NCI-H526 (cell line): Measurements from ENCODE around the gene VPS18.

Experiments used
- DNase-seq, 2 experiments: peaks; one replicate each; lab custom pipeline; 2025; lab: John Stamatoyannopoulos, UW

Gene VPS18

DNA sequence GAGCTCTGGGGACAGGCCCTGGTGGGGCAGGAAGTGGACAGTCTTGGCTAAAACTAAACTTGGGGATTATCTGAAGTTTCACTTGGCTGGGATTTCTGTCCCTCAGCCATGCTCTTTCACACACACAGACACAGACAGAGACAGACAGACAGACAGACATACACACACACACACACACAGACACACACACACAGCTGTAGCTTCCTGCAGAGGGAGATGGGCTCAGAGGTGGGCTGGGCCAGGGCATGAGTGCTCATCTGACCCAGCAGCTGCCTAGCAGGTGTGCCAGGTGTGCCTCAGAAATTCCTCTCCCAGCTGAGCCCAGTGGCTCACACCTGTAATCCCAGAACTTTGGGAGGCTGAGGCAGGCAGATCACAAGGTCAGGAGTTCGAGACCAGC, 23.5 kb upstream of the VPS18 start:
- no peak for DNase-seq

GRCh38 chr15:40871749-40872617, 22.3 kb upstream of the VPS18 start:
- peak; percentile 7 to 48 for DNase-seq

DNA sequence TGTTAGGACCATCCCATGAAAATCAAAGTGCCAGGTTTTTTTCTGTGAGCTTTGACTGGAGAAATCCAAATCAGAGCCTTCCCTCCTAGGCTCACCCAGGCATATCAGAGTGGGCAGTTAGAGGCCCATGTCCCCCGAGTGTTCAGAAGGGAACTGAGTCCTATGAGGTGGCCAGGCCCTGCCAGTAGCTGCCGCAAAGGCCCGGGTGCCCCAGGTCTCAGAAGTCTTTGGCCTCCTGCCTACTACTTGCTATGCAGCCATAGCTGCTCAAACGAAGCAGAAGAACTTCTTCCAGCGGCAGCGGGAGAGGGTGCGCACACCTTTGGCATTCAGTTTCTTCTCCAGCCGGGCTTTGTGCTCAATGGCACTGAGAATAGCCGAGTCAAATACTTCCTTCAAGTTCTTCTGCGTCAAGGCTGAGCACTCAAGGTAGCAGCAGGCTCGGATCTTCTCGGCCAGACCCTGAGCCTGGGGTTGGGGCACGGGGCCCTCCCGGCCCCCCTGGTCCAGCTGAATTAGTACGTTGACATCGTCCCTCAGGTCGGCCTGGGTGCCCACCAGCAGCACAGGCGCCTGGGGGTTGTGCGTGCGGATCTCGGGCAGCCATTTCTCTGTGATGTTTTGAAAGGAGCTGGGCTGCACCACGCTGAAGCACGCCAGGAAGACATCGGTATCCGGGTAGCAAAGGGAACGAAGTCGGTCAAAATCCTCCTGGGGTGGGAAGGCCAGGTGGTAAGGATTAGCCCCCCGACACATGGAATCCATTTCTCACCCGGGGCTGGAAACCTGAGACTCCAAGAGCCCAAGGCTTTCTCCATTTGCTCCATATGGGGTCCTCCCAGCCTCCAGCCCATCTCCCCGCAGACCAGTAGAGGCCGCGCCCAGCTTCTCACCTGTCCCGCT, 21.2 kb upstream of the VPS18 start:
- DNase-seq: no peak

- DNase-seq: peak; percentile 90 to 96
Observed at GRCh38 chr15:40873694-40874561, 20.3 kb upstream of the VPS18 start, which contains the start of gene RHOV. Gene RHOV, minus strand, starts transcription at chr15:40874234. Its CDS starts 95 bp downstream, at chr15:40874139.

DNA sequence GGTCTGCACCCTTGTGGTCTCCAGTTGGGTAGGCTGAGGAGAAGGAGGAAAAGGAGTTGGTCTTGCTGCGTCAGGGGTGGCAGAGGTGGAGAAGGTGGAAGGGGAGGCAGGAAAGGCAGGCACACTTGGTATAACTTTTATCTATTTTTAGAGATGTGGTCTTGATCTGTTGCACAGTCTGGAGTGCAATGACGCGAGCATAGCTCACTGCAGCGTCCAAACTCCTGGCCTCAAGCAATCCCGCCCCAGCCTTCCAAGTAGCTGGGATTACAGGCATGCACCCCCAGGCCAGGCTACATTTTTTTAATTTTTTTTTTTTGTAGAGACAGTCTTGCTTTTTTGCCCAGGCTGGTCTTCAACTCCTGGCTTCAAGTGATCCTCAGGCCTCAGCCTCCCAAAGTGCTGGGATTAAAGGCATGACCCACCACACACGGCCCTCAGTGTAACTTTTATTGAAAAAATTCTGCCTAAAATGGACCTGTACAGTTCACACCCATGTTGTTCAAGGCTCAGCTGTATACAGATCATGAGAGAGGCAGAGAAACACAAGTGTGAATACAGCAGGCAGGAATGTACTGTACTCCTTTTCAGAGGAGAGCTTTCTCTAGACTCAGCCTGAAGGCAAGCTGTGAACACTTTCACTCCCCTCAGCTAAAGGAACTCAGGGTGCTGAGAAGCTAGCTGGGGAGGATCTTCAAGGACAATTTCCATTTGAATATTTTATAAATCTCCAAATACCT, 18.1 kb upstream of the VPS18 start:
- no peak for DNase-seq

DNA sequence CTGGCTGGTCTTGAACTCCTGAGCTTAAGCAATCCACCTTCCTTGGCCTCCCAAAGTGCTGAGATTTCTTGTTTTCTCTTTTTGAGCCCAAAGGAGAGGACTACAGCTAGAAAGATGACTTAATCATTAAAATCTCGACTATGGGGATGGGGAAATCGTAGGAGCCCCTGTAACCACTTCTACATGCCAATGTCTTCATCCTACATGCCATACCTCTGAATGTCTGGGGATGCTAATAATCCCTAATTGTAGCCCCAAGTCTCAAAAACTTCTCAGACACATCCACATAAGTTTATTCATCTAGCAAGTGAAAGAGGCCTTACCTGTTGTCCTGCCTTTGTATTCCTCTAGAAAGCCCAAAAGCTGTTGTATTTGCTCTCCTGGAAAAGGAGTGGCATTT, 16.6 kb upstream of the VPS18 start:
- no peak for DNase-seq

- no peak for DNase-seq
Observed at GRCh38 chr15:40878785-40879184, 15.5 kb upstream of the VPS18 start.

- DNase-seq: no peak
Observed at GRCh38 chr15:40879609-40880008, 14.6 kb upstream of the VPS18 start.

GRCh38 chr15:40881351-40881750, 12.9 kb upstream of the VPS18 start:
- DNase-seq: no peak

DNA sequence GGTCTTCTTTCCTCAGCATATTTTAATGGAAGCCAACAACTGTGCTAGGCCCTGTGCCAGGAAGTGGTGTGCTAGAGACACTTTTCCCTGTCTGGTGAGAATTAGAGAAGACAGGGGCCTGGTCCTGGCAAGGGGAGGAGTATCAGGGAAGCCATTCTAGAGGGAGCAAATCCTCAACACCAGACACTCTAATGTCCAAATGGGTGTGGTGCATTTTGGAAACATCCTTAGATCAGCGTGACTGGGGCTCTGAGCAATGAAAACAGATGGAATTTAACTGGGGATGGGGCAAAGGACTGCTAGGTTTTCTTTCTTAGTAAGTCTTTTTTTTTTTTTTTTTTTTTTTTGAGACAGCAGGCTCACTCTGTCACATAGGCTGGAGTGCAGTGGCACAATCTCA, 7.7 kb upstream of the VPS18 start:
- no peak for DNase-seq

DNA sequence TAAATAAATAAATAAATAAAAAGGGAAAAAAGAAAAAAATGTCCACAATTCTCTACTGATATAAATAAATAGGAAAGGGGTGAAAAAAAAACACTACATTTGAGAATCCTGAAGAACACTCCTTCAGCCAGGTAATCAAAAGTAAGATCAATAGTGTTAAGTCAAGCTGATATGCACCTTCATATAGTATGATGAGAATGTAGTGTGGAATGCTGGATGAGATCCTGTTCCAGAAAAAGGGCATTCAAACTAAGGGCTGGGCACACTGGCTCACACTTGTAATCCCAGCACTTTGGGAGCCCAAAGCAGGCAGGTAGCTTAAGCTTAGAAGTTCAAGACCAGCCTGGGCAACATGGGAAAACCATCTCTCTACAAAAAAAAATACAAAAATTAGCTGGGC, 5.1 kb upstream of the VPS18 start:
- DNase-seq: no peak

DNA sequence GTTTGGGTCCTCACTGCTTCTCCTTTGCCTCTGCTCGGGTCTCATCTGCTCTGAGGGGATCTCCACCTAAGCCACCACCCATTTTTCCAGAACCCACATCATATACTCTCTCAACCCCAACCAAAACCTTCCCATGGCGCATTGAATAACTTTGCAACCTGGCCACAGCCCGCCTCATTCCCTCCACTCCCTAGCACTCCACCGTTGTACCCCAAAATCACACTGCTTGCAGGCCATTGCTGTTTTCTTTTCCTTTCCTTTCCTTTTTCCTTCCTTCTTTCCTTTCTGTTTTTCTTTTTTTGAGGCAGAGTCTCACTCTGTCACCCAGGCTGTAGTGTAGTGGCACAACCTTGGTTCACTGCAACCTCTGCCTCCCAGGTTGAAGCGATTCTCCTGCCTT, 3.1 kb upstream of the VPS18 start:
- DNase-seq: no peak

GRCh38 chr15:40891810-40892446, 2.3 kb upstream of the VPS18 start:
- peak; percentile 53 to 81 for DNase-seq

DNA sequence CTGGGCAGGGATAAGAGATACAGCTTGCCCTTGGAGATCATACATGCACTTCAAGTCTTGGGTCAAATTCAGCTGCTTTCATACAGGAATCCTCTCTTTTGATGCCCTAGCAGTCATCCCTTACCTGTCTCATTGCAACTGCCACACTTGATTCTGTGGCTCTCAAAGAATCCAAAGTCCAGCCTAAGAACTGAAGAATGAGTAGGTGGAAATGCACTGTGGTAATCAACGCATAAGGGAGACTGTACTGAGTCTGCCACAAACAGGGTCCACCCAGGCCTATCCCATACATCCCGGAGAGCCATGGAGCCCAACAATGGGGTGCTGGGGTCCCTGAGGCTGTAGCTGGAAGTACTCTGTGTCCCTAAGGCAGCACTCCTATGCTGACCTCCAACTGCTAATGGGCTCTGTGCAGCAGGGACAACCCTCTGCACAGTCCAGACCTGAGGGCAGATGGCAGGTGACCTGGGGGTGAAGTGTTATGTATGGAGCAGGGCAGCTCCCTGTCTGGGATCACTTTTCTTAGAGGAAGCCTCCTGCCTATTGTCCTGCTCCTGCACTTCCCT, 1.7 kb upstream of the VPS18 start:
- no peak for DNase-seq

DNA sequence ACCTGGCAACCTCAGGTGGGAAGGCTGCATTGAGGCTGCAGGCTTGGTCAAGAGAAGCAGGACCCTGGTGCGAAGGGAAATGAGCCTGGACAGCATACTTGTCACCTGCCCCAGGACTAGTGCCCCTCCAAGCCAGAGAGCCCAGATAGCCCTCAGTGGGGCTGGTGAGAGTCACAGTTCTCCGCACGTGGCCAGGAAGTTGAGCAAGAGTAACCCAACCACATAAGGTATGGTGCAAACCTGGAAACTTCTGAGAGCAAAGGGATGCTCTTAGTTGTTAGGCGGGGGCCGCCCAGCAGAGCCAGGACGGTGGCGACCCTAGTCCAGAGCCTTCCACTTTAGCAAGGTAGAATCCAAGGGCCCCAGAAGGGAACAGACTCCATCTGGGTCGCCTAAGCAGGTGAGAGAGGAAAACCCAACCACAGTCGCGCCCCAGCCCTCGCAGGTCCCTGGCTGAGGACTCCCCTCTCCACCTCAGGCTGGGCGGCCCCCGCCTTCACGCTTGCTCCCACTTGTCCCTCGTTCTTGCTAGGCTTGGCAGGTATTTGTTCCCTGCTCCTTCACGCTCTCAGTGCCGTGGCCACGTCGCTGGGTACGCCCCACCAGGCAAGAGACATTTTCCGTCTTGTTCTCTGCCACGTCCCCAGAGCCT, 1.1 kb upstream of the VPS18 start:
- DNase-seq: no peak

GRCh38 chr15:40894681-40895448, 615 bp downstream of the VPS18 start:
- peak; percentile 52 to 70 for DNase-seq

- DNase-seq: no peak
Observed at GRCh38 chr15:40899536-40900207, 5.4 kb downstream of the VPS18 start.

DNA sequence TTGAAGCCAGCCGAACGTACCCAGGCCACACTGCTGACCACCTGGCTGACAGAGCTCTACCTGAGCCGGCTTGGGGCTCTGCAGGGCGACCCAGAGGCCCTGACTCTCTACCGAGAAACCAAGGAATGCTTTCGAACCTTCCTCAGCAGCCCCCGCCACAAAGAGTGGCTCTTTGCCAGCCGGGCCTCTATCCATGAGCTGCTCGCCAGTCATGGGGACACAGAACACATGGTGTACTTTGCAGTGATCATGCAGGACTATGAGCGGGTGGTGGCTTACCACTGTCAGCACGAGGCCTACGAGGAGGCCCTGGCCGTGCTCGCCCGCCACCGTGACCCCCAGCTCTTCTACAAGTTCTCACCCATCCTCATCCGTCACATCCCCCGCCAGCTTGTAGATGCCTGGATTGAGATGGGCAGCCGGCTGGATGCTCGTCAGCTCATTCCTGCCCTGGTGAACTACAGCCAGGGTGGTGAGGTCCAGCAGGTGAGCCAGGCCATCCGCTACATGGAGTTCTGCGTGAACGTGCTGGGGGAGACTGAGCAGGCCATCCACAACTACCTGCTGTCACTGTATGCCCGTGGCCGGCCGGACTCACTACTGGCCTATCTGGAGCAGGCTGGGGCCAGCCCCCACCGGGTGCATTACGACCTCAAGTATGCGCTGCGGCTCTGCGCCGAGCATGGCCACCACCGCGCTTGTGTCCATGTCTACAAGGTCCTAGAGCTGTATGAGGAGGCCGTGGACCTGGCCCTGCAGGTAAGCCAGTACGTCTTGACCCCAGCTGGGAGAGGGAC, 6.2 kb downstream of the VPS18 start:
- no peak for DNase-seq
